ENCODE results near the gene SH3BGRL3.
"Not testable (repeated sequence)": the region's sequence is repeated elsewhere in the genome, so short reads cannot be mapped to it uniquely, and the experiment has no call there.

The SH3BGRL3 gene

DNA sequence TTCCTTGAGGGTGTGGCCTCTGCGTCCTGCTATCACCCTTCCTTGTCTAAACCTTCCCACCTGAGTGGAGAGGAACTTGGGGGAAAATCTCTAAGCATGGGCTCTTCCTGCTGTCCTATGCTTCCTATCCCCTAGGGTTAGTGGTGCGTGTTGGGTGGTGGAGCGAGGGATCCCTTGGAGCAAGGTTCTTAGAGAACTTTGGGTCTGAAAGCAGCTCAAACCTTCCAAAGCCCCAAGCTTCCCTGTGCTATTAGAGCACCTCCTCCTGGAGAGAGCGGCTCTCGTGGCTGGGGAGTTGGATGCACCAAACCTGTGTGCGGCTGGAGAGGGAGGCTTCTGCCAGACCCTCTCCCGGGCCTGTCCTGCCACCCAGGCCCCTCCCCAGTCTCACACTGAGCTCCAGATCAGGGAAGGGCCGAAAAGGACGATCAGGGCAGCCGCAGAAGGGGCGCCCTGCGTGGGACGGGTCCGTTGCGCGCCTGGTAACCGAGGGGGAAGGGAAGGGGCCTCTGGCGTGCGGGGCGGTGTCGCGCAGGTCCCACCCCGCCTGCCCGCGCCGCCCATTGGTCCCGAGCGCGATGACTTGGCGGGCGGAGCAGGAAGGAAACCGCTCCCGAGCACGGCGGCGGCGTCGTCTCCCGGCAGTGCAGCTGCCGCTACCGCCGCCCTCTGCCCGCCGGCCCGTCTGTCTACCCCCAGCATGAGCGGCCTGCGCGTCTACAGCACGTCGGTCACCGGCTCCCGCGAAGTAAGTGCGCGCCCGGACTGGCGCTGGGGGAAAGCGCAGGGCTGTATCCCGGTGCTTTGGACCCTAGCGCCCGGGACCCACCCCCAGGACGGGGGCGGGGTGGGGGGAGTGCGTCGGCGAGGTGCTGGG is at the start of gene SH3BGRL3:
TSS of gene SH3BGRL3 (plus strand) at position 631 of the 877 bp plus-strand sequence. CDS start at position 701, 70 bp downstream.
- Mint-ChIP-seq H3K4me1 (ENCODE audit: low read depth) (peaks cover 92% of the 10 kb centered on the region), H3K9me3 (no peaks in the 10 kb centered on the region), H3K27me3 (no peaks in the 10 kb centered on the region), H3K36me3 (ENCODE audit: low read depth) (peaks cover 80% of the 10 kb centered on the region), H3K4me3 (peak within 1 kb of the TSS; percentile 86), H3K27ac (peak within 1 kb of the TSS; percentile 94)
- intact Hi-C loops (cut with micrococcal nuclease) = loop anchor here (10.0 kb wide), 1 partner anchor 115 kb away; no protein-coding TSS in a partner anchor

DNA sequence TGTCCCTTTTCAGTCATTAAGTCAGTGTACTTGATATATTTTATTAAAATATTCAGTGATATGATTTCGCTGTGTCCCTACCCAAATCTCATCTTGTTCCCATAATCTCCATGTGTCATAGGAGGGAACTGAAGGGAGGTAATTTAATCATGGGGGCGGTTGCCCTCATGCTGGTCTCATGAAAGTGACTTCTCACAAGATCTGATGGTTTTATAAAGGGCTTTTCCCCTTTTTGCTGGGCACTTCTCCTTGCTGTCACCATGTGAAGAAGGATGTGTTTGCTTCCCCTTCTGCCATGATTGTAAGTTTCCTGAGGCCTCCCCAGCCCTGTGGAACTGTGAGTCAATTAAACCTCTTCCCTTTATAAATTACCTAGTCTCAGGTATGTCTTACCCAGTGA is 49.2 kb upstream of the SH3BGRL3 start:
- intact Hi-C loops (cut with micrococcal nuclease) = loop anchor here (5.0 kb wide), 1 partner anchor 63 kb away; the partner anchor contains the start of genes C1orf232 and ZNF593
- not testable (repeated sequence) for H3K27ac Mint-ChIP-seq, H3K4me3 Mint-ChIP-seq
- Mint-ChIP-seq H3K36me3 (ENCODE audit: low read depth) (peaks cover 13% of the 10 kb centered on the region), H3K27me3 (peaks cover 17% of the 10 kb centered on the region), H3K9me3 (peaks cover 11% of the 10 kb centered on the region), H3K4me1 (ENCODE audit: low read depth) (peaks cover 24% of the 10 kb centered on the region)

GRCh38 chr1:26233903-26234643 is 45.8 kb upstream of the SH3BGRL3 start, which contains the start of gene CEP85:
Gene CEP85 (plus strand): TSS chr1:26234200. CDS start chr1:26239784, 5,584 bp downstream.
- Mint-ChIP-seq H3K27ac (peak within 1 kb of the TSS; percentile 98), H3K4me1 (ENCODE audit: low read depth) (peaks cover 41% of the 10 kb centered on the region), H3K9me3 (peaks cover 11% of the 10 kb centered on the region), H3K36me3 (ENCODE audit: low read depth) (peaks cover 13% of the 10 kb centered on the region), H3K27me3 (peaks cover 2% of the 10 kb centered on the region), H3K4me3 (peak within 1 kb of the TSS; percentile 94)
- intact Hi-C loops (cut with micrococcal nuclease) = loop anchor here (2.0 to 5.0 kb wide), 2 partner anchors 41 to 67 kb away; partner anchors contain the start of genes C1orf232 and ZNF593

- peaks cover 41% of the 10 kb centered on the region for H3K4me1 Mint-ChIP-seq (ENCODE audit: low read depth)
- H3K27me3 Mint-ChIP-seq = peaks cover 2% of the 10 kb centered on the region
- intact Hi-C loops (cut with micrococcal nuclease) = loop anchor here (2.0 to 5.0 kb wide), 2 partner anchors 40 to 68 kb away; partner anchors contain the start of genes C1orf232 and ZNF593
- H3K27ac Mint-ChIP-seq = peak overlapping the region; percentile 98
- H3K4me3 Mint-ChIP-seq = peak overlapping the region; percentile 94
- H3K36me3 Mint-ChIP-seq (ENCODE audit: low read depth) = peaks cover 18% of the 10 kb centered on the region
- H3K9me3 Mint-ChIP-seq = peaks cover 11% of the 10 kb centered on the region
Observed at GRCh38 chr1:26234644-26235370, 45.1 kb upstream of the SH3BGRL3 start.

- intact Hi-C loops (cut with micrococcal nuclease) = no loop called here
Observed at GRCh38 chr1:26237230-26237966, 42.5 kb upstream of the SH3BGRL3 start.

GRCh38 chr1:26239936-26240335 is 40.0 kb upstream of the SH3BGRL3 start:
- Mint-ChIP-seq H3K27me3 (no peaks in the 10 kb centered on the region), H3K4me1 (ENCODE audit: low read depth) (peaks cover 28% of the 10 kb centered on the region), H3K27ac (no peak overlapping the region), H3K9me3 (no peaks in the 10 kb centered on the region), H3K36me3 (ENCODE audit: low read depth) (peaks cover 46% of the 10 kb centered on the region), H3K4me3 (no peak overlapping the region)
- intact Hi-C loops (cut with micrococcal nuclease) = no loop called here

More at GRCh38 chr1:26237230-26237966, 42.5 kb upstream of the SH3BGRL3 start:
- peaks cover 31% of the 10 kb centered on the region for H3K36me3 Mint-ChIP-seq (ENCODE audit: low read depth)
- H3K9me3 Mint-ChIP-seq = no peaks in the 10 kb centered on the region
- peaks cover 41% of the 10 kb centered on the region for H3K4me1 Mint-ChIP-seq (ENCODE audit: low read depth)
- peaks cover 2% of the 10 kb centered on the region for H3K27me3 Mint-ChIP-seq
- H3K27ac Mint-ChIP-seq = no peak overlapping the region
- H3K4me3 Mint-ChIP-seq = peak overlapping the region; percentile 20

DNA sequence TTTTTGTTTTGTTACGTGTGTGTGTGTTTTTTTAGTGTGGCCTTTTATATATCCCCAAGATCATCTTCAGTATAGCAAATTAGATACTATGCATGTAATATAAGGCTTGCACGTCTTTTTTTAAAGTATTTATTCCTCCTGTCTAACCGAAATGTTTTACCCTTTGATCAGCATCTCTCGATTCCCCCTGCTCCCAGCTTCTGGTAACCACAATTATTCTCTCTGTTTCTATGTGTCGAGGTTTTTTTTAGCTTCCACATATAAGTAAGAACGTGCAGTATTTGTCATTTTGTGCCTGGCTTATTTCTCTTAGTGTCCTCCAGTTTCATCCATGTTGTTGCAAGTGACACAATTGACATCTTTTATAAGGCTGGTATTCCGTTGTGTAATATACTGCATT is 27.2 kb upstream of the SH3BGRL3 start:
- intact Hi-C loops (cut with micrococcal nuclease) = no loop called here
- peaks cover 90% of the 10 kb centered on the region for H3K36me3 Mint-ChIP-seq (ENCODE audit: low read depth)

DNA sequence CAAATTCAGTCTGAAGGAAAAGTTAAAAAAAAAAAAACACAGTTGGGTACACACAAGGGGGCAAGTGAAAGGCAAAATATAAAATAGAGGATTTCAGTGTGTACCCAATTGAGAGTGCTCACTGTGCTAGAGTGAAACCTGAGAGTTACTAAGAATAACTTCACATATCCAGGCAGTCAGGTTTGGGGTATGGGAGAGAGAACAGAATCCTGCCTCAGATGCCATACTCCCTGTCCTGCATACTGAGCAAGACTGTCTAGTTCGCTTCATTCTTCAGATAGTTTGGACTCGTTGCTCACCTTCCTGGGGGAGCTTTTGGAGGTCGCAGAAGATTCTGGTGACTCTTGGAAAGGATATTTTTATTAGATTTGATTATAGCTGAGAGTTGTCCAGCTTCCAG is 25.5 kb upstream of the SH3BGRL3 start:
- Mint-ChIP-seq H3K36me3 (ENCODE audit: low read depth) (peaks cover 86% of the 10 kb centered on the region), H3K27me3 (no peaks in the 10 kb centered on the region), H3K4me3 (no peak overlapping the region), H3K27ac (no peak overlapping the region), H3K4me1 (ENCODE audit: low read depth) (peaks cover 16% of the 10 kb centered on the region), H3K9me3 (no peaks in the 10 kb centered on the region)
- intact Hi-C loops (cut with micrococcal nuclease) = no loop called here

More for the DNA sequence above, 27.2 kb upstream of the SH3BGRL3 start:
- no peaks in the 10 kb centered on the region for H3K9me3 Mint-ChIP-seq
- H3K27me3 Mint-ChIP-seq = no peaks in the 10 kb centered on the region
- H3K4me1 Mint-ChIP-seq (ENCODE audit: low read depth) = no peaks in the 10 kb centered on the region
- H3K4me3 Mint-ChIP-seq = no peak overlapping the region
- H3K27ac Mint-ChIP-seq = no peak overlapping the region

DNA sequence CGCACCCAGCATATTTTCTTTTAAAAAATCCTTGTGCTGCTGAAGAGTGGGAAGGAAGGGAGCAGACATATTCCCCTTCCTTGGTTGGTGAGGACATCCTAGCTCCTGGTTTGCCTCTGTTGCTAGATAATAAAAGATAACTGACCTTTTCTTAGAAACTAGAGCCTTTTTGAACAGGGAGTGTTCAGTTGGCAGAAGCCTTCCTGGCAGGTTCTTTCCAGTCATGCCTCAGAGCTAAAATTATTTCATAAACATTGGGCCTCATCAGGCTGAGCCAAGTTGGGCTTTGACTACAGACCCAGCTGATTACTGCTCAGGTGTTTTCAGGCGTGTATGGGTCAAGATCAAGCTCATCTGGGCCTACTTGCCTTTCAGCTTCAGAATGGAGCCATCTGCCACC is 22.7 kb upstream of the SH3BGRL3 start:
- Mint-ChIP-seq H3K4me3 (no peak overlapping the region), H3K36me3 (ENCODE audit: low read depth) (peaks cover 89% of the 10 kb centered on the region), H3K4me1 (ENCODE audit: low read depth) (peaks cover 28% of the 10 kb centered on the region), H3K27ac (peak overlapping the region; percentile 42), H3K9me3 (no peaks in the 10 kb centered on the region), H3K27me3 (no peaks in the 10 kb centered on the region)
- intact Hi-C loops (cut with micrococcal nuclease) = no loop called here

GRCh38 chr1:26259005-26259404 is 20.9 kb upstream of the SH3BGRL3 start:
- peaks cover 28% of the 10 kb centered on the region for H3K4me1 Mint-ChIP-seq (ENCODE audit: low read depth)
- H3K36me3 Mint-ChIP-seq (ENCODE audit: low read depth) = peaks cover 90% of the 10 kb centered on the region
- intact Hi-C loops (cut with micrococcal nuclease) = no loop called here
- peak overlapping the region; percentile 82 for H3K27ac Mint-ChIP-seq
- H3K27me3 Mint-ChIP-seq = no peaks in the 10 kb centered on the region
- no peaks in the 10 kb centered on the region for H3K9me3 Mint-ChIP-seq
- H3K4me3 Mint-ChIP-seq = peak overlapping the region; percentile 23

DNA sequence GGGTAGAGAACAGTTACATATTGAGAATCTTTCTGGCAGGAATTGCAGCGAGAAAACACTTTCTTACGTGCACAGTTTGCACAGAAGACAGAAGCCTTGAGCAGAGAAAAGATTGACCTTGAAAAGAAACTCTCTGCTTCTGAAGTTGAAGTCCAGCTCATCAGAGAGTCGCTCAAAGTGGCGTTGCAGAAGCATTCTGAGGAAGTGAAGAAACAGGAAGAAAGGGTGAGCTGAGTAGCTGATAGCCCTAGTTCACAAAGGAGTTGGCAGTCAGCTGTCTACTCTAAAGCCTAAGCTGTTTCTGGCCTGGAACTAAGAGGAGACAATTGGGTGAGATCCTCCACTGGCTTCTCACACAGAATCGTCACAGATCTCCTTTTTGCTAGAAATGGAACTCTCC is 20.3 kb upstream of the SH3BGRL3 start:
- peaks cover 90% of the 10 kb centered on the region for H3K36me3 Mint-ChIP-seq (ENCODE audit: low read depth)
- intact Hi-C loops (cut with micrococcal nuclease) = no loop called here
- no peaks in the 10 kb centered on the region for H3K27me3 Mint-ChIP-seq
- H3K4me3 Mint-ChIP-seq = peak overlapping the region; percentile 23
- H3K9me3 Mint-ChIP-seq = no peaks in the 10 kb centered on the region
- peak overlapping the region; percentile 82 for H3K27ac Mint-ChIP-seq
- peaks cover 28% of the 10 kb centered on the region for H3K4me1 Mint-ChIP-seq (ENCODE audit: low read depth)

GRCh38 chr1:26263212-26263611 is 16.7 kb upstream of the SH3BGRL3 start:
- H3K27me3 Mint-ChIP-seq = no peaks in the 10 kb centered on the region
- no peak overlapping the region for H3K27ac Mint-ChIP-seq
- H3K36me3 Mint-ChIP-seq (ENCODE audit: low read depth) = peaks cover 86% of the 10 kb centered on the region
- peaks cover 24% of the 10 kb centered on the region for H3K4me1 Mint-ChIP-seq (ENCODE audit: low read depth)
- peaks cover 4% of the 10 kb centered on the region for H3K9me3 Mint-ChIP-seq
- no peak overlapping the region for H3K4me3 Mint-ChIP-seq
- intact Hi-C loops (cut with micrococcal nuclease) = no loop called here

DNA sequence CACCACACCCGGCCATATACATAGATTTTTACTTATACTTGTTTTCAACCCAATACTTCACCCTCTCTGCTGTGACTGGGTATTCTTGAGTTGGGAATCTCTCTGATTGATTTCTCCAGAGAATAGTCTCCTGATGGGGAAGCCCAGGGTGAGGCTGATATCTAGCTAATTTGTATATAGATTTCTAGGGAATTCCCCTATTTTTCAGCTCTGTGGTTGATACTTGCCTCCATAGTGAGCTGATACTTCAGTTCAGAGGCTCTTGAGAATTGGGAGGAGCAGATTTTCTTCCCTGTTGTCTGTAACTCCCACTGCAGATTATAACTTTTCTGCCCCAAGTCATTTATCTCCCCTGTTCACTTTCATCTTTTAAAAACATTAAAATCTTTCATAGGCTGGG is 14.5 kb upstream of the SH3BGRL3 start:
- H3K27ac Mint-ChIP-seq = no peak overlapping the region
- peaks cover 94% of the 10 kb centered on the region for H3K36me3 Mint-ChIP-seq (ENCODE audit: low read depth)
- intact Hi-C loops (cut with micrococcal nuclease) = no loop called here
- peaks cover 2% of the 10 kb centered on the region for H3K4me1 Mint-ChIP-seq (ENCODE audit: low read depth)
- no peak overlapping the region for H3K4me3 Mint-ChIP-seq
- peaks cover 20% of the 10 kb centered on the region for H3K9me3 Mint-ChIP-seq
- no peaks in the 10 kb centered on the region for H3K27me3 Mint-ChIP-seq
